H1 (cell line): Measurements from ENCODE around the gene ASZ1. TPM values are rescaled to one million over a fixed set of nuclear protein-coding genes. Genes with fewer than 3 reads are reported as not detected.

ENCODE experiments used
- CTCF ChIA-PET: fragments of 300-600 bp; sonication (Branson Sonifier 250); formaldehyde crosslinking; loops from one replicate; lab custom pipeline; 2021; ENCODE audit not compliant: partially characterized antibody; lab: Charles Lee
- POLR2A ChIA-PET: fragments of 300-600 bp; sonication (Branson Sonifier 250); formaldehyde crosslinking; loops from one replicate; lab custom pipeline; 2021; ENCODE audit warnings: inconsistent platforms; ENCODE audit not compliant: partially characterized antibody; lab: Charles Lee
- DNase-seq, 2 experiments: peaks; one replicate each; pipeline versions ENCODE4 v3.0.0 to v3.0.0-alpha.2; 2010 to 2022; ENCODE audit warnings: low spot score in 2 of 2, low read depth in 1 of 2, mixed read lengths in 1 of 2
- FAIRE-seq: peaks from 2 replicates; lab custom pipeline; 2011; peaks lifted over from hg19 to GRCh38; lab: Jason Lieb, UNC
- H2AFZ ChIP-seq: 2 replicates; pipeline ENCODE4 v1.8.1; 2012; ENCODE audit warnings: low read length, inconsistent platforms
- H2AK5ac ChIP-seq: 2 replicates; pipeline ENCODE4 v1.6.1; 2013; ENCODE audit warnings: low read depth, low read length
- H2BK120ac ChIP-seq: replicated peaks from 2 replicates; pipeline ENCODE3; 2013; ENCODE audit warnings: low read depth, low read length, inconsistent platforms
- H2BK12ac ChIP-seq: 2 replicates; pipeline ENCODE4 v1.6.1; 2013; ENCODE audit warnings: low read depth, low read length
- H2BK15ac ChIP-seq: 2 replicates; pipeline ENCODE4 v1.6.1; 2013; ENCODE audit warnings: low read length
- H2BK20ac ChIP-seq: 2 replicates; pipeline ENCODE4 v1.6.1; 2013; ENCODE audit warnings: low read length
- H2BK5ac ChIP-seq: 2 replicates; pipeline ENCODE4 v1.6.1; 2013; ENCODE audit warnings: low read depth, low read length
- H3K14ac ChIP-seq: 2 replicates; pipeline ENCODE4 v1.6.1; 2013; ENCODE audit warnings: inconsistent platforms; ENCODE audit not compliant: insufficient read length
- H3K18ac ChIP-seq: 2 replicates; pipeline ENCODE4 v1.6.1; 2013; ENCODE audit warnings: low read length; ENCODE audit errors: extremely low read depth
- H3K23ac ChIP-seq: 2 replicates; pipeline ENCODE4 v1.6.1; 2013; ENCODE audit warnings: inconsistent platforms; ENCODE audit not compliant: insufficient read length
- H3K23me2 ChIP-seq: 2 replicates; pipeline ENCODE4 v1.6.1; 2013; ENCODE audit warnings: low read depth, low read length
- H3K27ac ChIP-seq: 2 replicates; pipeline ENCODE4 v1.6.1; 2011; ENCODE audit warnings: low read depth, low read length, inconsistent platforms
- H3K27me3 ChIP-seq, 4 experiments: replicated peaks in 1 of 4; 1 replicate in 1 of 4; 2 replicates in 3 of 4; pipeline versions ENCODE4 v1.6.1 to v1.8.1; 2011 to 2013; ENCODE audit warnings: low read length in 3 of 4, mild to moderate bottlenecking in 3 of 4, inconsistent platforms in 2 of 4, mixed read lengths in 2 of 4, moderate library complexity in 1 of 4; ENCODE audit not compliant: control insufficient read depth in 3 of 4, insufficient read depth in 3 of 4; ENCODE audit errors: extremely low read depth in 1 of 4
- H3K36me3 ChIP-seq, 4 experiments: 2 replicates each; pipeline versions ENCODE4 v1.6.1 to v1.8.1; 2011 to 2013; ENCODE audit warnings: mild to moderate bottlenecking in 4 of 4, low read length in 3 of 4, moderate library complexity in 2 of 4, control low read depth in 1 of 4, inconsistent platforms in 1 of 4; ENCODE audit not compliant: insufficient read depth in 4 of 4, control insufficient read depth in 2 of 4
- H3K4ac ChIP-seq: replicated peaks from 2 replicates; pipeline ENCODE3; 2013; ENCODE audit warnings: low read length, low read depth, mixed read lengths, inconsistent platforms; ENCODE audit not compliant: insufficient read length
- H3K4me1 ChIP-seq, 4 experiments: replicated peaks in 1 of 4; 1 replicate in 1 of 4; 2 replicates in 3 of 4; pipeline versions ENCODE4 v1.6.1 to v1.8.1; 2011 to 2013; ENCODE audit warnings: low read length in 3 of 4, inconsistent platforms in 2 of 4, mixed read lengths in 1 of 4; ENCODE audit not compliant: insufficient read depth in 4 of 4, control insufficient read depth in 3 of 4
- H3K4me2 ChIP-seq, 2 experiments: 2 replicates each; pipeline versions ENCODE4 v1.6.1 to v1.8.1; 2011 to 2013; ENCODE audit warnings: low read depth in 2 of 2, low read length in 2 of 2, control low read depth in 1 of 2, inconsistent platforms in 1 of 2, mild to moderate bottlenecking in 1 of 2; ENCODE audit not compliant: insufficient read depth in 1 of 2
- H3K4me3 ChIP-seq, 4 experiments: fragments of 200-600, 300-600 bp in 1 of 4; sonication (generic), shearing (Covaris generic), sonication (Bioruptor Twin) in 1 of 4; 2 replicates each; pipeline versions ENCODE4 v1.5.1 to v1.8.1; 2011 to 2016; ENCODE audit warnings: low read length in 4 of 4, low read depth in 3 of 4, control low read depth in 2 of 4, inconsistent platforms in 2 of 4, mild to moderate bottlenecking in 2 of 4, mixed read lengths in 1 of 4, moderate library complexity in 1 of 4; ENCODE audit not compliant: insufficient read depth in 2 of 4; ENCODE audit errors: extremely low read depth in 1 of 4
- H3K56ac ChIP-seq: replicated peaks from 2 replicates; pipeline ENCODE3; 2013; ENCODE audit warnings: low read depth, mild to moderate bottlenecking, mixed read lengths, low read length, inconsistent platforms; ENCODE audit not compliant: insufficient read length
- H3K79me1 ChIP-seq: 2 replicates; pipeline ENCODE4 v1.6.1; 2013; ENCODE audit warnings: low read depth, low read length, control low read depth
- H3K79me2 ChIP-seq, 2 experiments: 2 replicates each; pipeline versions ENCODE4 v1.6.1 to v1.8.1; 2012 to 2013; ENCODE audit warnings: low read length in 2 of 2, mild to moderate bottlenecking in 2 of 2, inconsistent platforms in 1 of 2; ENCODE audit not compliant: insufficient read depth in 2 of 2, control insufficient read depth in 1 of 2
- H3K9ac ChIP-seq, 4 experiments: replicated peaks in 1 of 4; 1 replicate in 1 of 4; 2 replicates in 3 of 4; pipeline versions ENCODE4 v1.6.1 to v1.8.1; 2011 to 2013; ENCODE audit warnings: low read depth in 3 of 4, low read length in 3 of 4, control low read depth in 2 of 4, mild to moderate bottlenecking in 2 of 4, moderate library complexity in 2 of 4, inconsistent platforms in 1 of 4; ENCODE audit errors: extremely low read depth in 1 of 4
- H3K9me3 ChIP-seq, 2 experiments: 2 replicates each; pipeline versions ENCODE4 v1.6.1 to v1.8.1; 2012 to 2013; ENCODE audit warnings: mild to moderate bottlenecking in 2 of 2, moderate library complexity in 2 of 2, control low read depth in 1 of 2, inconsistent platforms in 1 of 2, low read depth in 1 of 2, low read length in 1 of 2, mixed read lengths in 1 of 2; ENCODE audit not compliant: insufficient read depth in 2 of 2
- H4K20me1 ChIP-seq, 2 experiments: replicated peaks in 1 of 2; 2 replicates each; pipeline versions ENCODE3 to v1.8.1; 2011 to 2013; ENCODE audit warnings: inconsistent platforms in 2 of 2, low read length in 2 of 2, mild to moderate bottlenecking in 1 of 2; ENCODE audit not compliant: insufficient read depth in 2 of 2, control insufficient read depth in 1 of 2
- H4K5ac ChIP-seq: 2 replicates; pipeline ENCODE4 v1.6.1; 2013; ENCODE audit warnings: low read length, low read depth, mixed read lengths, inconsistent platforms; ENCODE audit not compliant: insufficient read length
- H4K8ac ChIP-seq: 2 replicates; pipeline ENCODE4 v1.8.0; 2013; ENCODE audit warnings: mild to moderate bottlenecking, moderate library complexity, low read length, inconsistent platforms; ENCODE audit not compliant: insufficient read depth; ENCODE audit errors: extremely low read depth
- H4K91ac ChIP-seq: replicated peaks from 2 replicates; pipeline ENCODE3; 2013; ENCODE audit warnings: low read length, mixed read lengths, inconsistent platforms; ENCODE audit not compliant: insufficient read length
- CHD1 ChIP-seq: IDR thresholded peaks from 2 replicates; pipeline ENCODE4 v1.6.1; 2012; ENCODE audit warnings: low read depth, low read length, improper control_type of control experiment
- HDAC2 ChIP-seq, 2 experiments: fragments of 300-600 bp in 1 of 2; sonication (generic) in 1 of 2; IDR thresholded peaks; 2 replicates each; pipeline ENCODE4 v1.6.1; 2011 to 2012; ENCODE audit warnings: low read depth in 2 of 2, low read length in 2 of 2, mild to moderate bottlenecking in 2 of 2, moderate library complexity in 2 of 2, borderline replicate concordance in 1 of 2, inconsistent platforms in 1 of 2
- POLR2A ChIP-seq, 2 experiments: IDR thresholded peaks; 1 replicate in 1 of 2; 2 replicates in 1 of 2; pipeline ENCODE4 v1.6.1; 2011; ENCODE audit warnings: low read depth in 2 of 2, low read length in 2 of 2, mild to moderate bottlenecking in 2 of 2; ENCODE audit errors: control extremely low read depth in 1 of 2
- SIX5 ChIP-seq: IDR thresholded peaks from 2 replicates; pipeline ENCODE4 v1.6.1; 2011; ENCODE audit warnings: mild to moderate bottlenecking, low read depth, low read length
- TEAD4 ChIP-seq: IDR thresholded peaks from 2 replicates; pipeline ENCODE4 v1.6.1; 2012; ENCODE audit warnings: low read depth, low read length, inconsistent platforms, mixed read lengths
- YY1 ChIP-seq: IDR thresholded peaks from 2 replicates; pipeline ENCODE4 v1.6.1; 2011; ENCODE audit warnings: low read depth, mild to moderate bottlenecking, low read length
- polyA plus RNA-seq, 7 experiments: library from polyadenylated mRNA; depleted of rRNA in 3 of 7; stranded (reverse) in 5 of 7; unstranded in 2 of 7; fragments of >200 nt in 5 of 7; fragments of 200-250 nt in 2 of 7; gene quantifications; 1 replicate in 5 of 7; 2 replicates in 1 of 7; 4 replicates in 1 of 7; pipeline versions ENCODE4 v1.2.1 to v1.2.3, GENCODE V29; 2011 to 2013; ENCODE audit warnings: missing spikeins in 2 of 7, mixed read lengths in 2 of 7
- total RNA-seq: library from RNA; stranded (reverse); fragmentation: NEBNext Ultra II Directional; extraction: Animal tissue kit (Norgen Biotek cat#: 25700); gene quantifications from 2 replicates; pipeline ENCODE4 v1.2.1, GENCODE V29; 2021

ASZ1 gene
- total and polyA plus RNA-seq, 2 of the 8 experiments (the other 6 are each of a cell fraction or from before 2014, with no cell fraction given), result not detected

GRCh38 chr7:117333168-117333567 is 94.1 kb downstream of the ASZ1 start:
- no peaks in the 10 kb centered on the region for H3K4me1 ChIP-seq
- no peaks in the 10 kb centered on the region for H4K20me1 ChIP-seq
- no peaks in the 10 kb centered on the region for H3K36me3 ChIP-seq
- H2BK5ac ChIP-seq, result no peak overlapping the region
- no peak overlapping the region for H3K27ac ChIP-seq
- H4K5ac ChIP-seq, result no peak overlapping the region
- no peak overlapping the region for H2BK120ac ChIP-seq
- H3K18ac ChIP-seq, result no peak overlapping the region
- H4K8ac ChIP-seq, result no peak overlapping the region
- no peak for FAIRE-seq
- H2AFZ ChIP-seq, result no peak overlapping the region
- H3K14ac ChIP-seq, result no peak overlapping the region
- TF ChIP-seq CHD1, result no peak
- TF ChIP-seq HDAC2 (IDR thresholded peaks at IDR 0.05; ENCODE audit: borderline replicate concordance in 1 of 2, low read depth in 2 of 2, low read length in 2 of 2), result no peak
- no peak for TF ChIP-seq SIX5
- peak; percentile 73; the same call in 1 of the 2 replicates for TF ChIP-seq TEAD4
- no peak for TF ChIP-seq YY1
- TF ChIP-seq POLR2A (IDR thresholded peaks at IDR 0.05; ENCODE audit: control extremely low read depth in 1 of 2, low read depth in 2 of 2, low read length in 2 of 2), result no peak
- H3K9ac ChIP-seq, result no peak overlapping the region
- H3K4me3 ChIP-seq, result no peak overlapping the region
- H2AK5ac ChIP-seq, result no peak overlapping the region
- no peak overlapping the region for H3K4me2 ChIP-seq
- ChIA-PET CTCF (interaction anchor here (0.8 to 1.7 kb wide), 5 partner anchors 9 to 60 kb away, joined by 3 to 6 read pairs (median 5); no protein-coding TSS in a partner anchor), POLR2A (no interaction called here)
- H3K23ac ChIP-seq, result no peak overlapping the region
- no peaks in the 10 kb centered on the region for H3K9me3 ChIP-seq
- H2BK20ac ChIP-seq, result no peak overlapping the region
- no peak overlapping the region for H2BK12ac ChIP-seq
- no peaks in the 10 kb centered on the region for H3K79me1 ChIP-seq
- H3K27me3 ChIP-seq, result no peaks in the 10 kb centered on the region
- H3K23me2 ChIP-seq, result no peaks in the 10 kb centered on the region
- no peaks in the 10 kb centered on the region for H3K79me2 ChIP-seq
- no peak overlapping the region for H3K56ac ChIP-seq
- no peak for DNase-seq
- H3K4ac ChIP-seq, result no peak overlapping the region
- H4K91ac ChIP-seq, result no peak overlapping the region
- H2BK15ac ChIP-seq, result no peak overlapping the region
